OCI-LY7 (cell line): Measurements from ENCODE around the gene EIF3A. TPM values are rescaled to one million over a fixed set of nuclear protein-coding genes. Genes with fewer than 3 reads are reported as not detected.

Experiments
- BruUV-seq: library from RNA; stranded (reverse); fragments of 400-500 nt; replicated peaks from 2 replicates; lab custom pipeline; 2021; lab: Mats Ljungman, UMichigan
- CTCF ChIA-PET: fragments of 300-600 bp; sonication (Branson Sonifier 250); formaldehyde crosslinking; loops from one replicate; lab custom pipeline; 2022; ENCODE audit warnings: antibody characterized with exemption; ENCODE audit not compliant: unreplicated experiment; lab: Charles Lee
- POLR2A ChIA-PET: fragments of 300-600 bp; sonication (Branson Sonifier 250); formaldehyde crosslinking; loops from one replicate; lab custom pipeline; 2022; ENCODE audit warnings: antibody characterized with exemption; lab: Charles Lee
- DNase-seq: peaks from one replicate; pipeline ENCODE4 v3.0.0-alpha.2; 2015; ENCODE audit warnings: low spot score
- H2AFZ ChIP-seq: fragments of 200-600 bp; sonication (generic), shearing (Covaris generic); 2 replicates; pipeline ENCODE4 v1.6.1; 2014; ENCODE audit warnings: mild to moderate bottlenecking, antibody characterized with exemption, low read length, moderate library complexity
- H3K27ac ChIP-seq: fragments of 200-600 bp; sonication (generic); 2 replicates; pipeline ENCODE4 v1.5.1; 2014; ENCODE audit warnings: mixed run types, low read depth, mild to moderate bottlenecking, moderate library complexity, low read length, inconsistent platforms; ENCODE audit not compliant: poor library complexity, severe bottlenecking
- H3K36me3 ChIP-seq: fragments of 200-600 bp; sonication (generic); 2 replicates; pipeline ENCODE4 v1.6.1; 2014; ENCODE audit warnings: mild to moderate bottlenecking, antibody characterized with exemption, low read length, moderate library complexity, mixed read lengths; ENCODE audit not compliant: insufficient read depth
- H3K4me1 ChIP-seq: fragments of 200-600 bp; sonication (generic); 2 replicates; pipeline ENCODE4 v1.5.1; 2014; ENCODE audit warnings: mild to moderate bottlenecking, low read length; ENCODE audit not compliant: insufficient read depth, poor library complexity, severe bottlenecking
- H3K4me2 ChIP-seq: fragments of 200-600 bp; sonication (generic); 2 replicates; pipeline ENCODE4 v1.6.1; 2014; ENCODE audit warnings: mild to moderate bottlenecking, low read length
- H3K4me3 ChIP-seq: fragments of 200-600 bp; sonication (generic); 2 replicates; pipeline ENCODE4 v1.5.1; 2014; ENCODE audit warnings: mild to moderate bottlenecking, low read depth, low read length; ENCODE audit not compliant: poor library complexity, severe bottlenecking
- H3K79me2 ChIP-seq: fragments of 200-600 bp; sonication (generic); 2 replicates; pipeline ENCODE4 v1.6.1; 2016; ENCODE audit warnings: low read depth, mild to moderate bottlenecking, low read length, moderate library complexity, mixed read lengths; ENCODE audit not compliant: insufficient read depth
- H3K9me2 ChIP-seq: fragments of 200-600 bp; sonication (generic); 2 replicates; pipeline ENCODE4 v1.6.1; 2016; ENCODE audit warnings: mild to moderate bottlenecking, low read length, mixed read lengths; ENCODE audit not compliant: insufficient read depth
- H3K9me3 ChIP-seq: fragments of 200-600 bp; sonication (generic); 2 replicates; pipeline ENCODE4 v1.6.1; 2014; ENCODE audit warnings: mild to moderate bottlenecking, mixed run types, low read length, mixed read lengths
- H4K20me1 ChIP-seq: fragments of 200-600 bp; sonication (generic); 2 replicates; pipeline ENCODE4 v1.6.1; 2014; ENCODE audit warnings: mild to moderate bottlenecking, antibody characterized with exemption, low read length, moderate library complexity, mixed read lengths; ENCODE audit not compliant: insufficient read depth
- EZH2phosphoT487 ChIP-seq: fragments of 200-600 bp; sonication (generic); IDR thresholded peaks from 2 replicates; pipeline ENCODE4 v1.6.1; 2018; ENCODE audit warnings: low read depth, borderline replicate concordance, mild to moderate bottlenecking, mixed run types, antibody characterized with exemption, low read length, moderate library complexity, mixed read lengths
- intact Hi-C: fragments of 100-400 bp; cut with micrococcal nuclease; formaldehyde crosslinking; loops from one replicate; pipeline ENCODE4 v1.10.0; 2022; ENCODE audit not compliant: unreplicated experiment
- total RNA-seq, 2 experiments: library from RNA; depleted of rRNA in 1 of 2; stranded (reverse); fragments of >200 nt in 1 of 2; shearing (Covaris generic) in 1 of 2; gene quantifications; 2 replicates each; pipeline ENCODE4 v1.2.3, GENCODE V29; 2014 to 2022
- TF ChIP-seq, protein P1 (sequence below): fragments of 200-600 bp; sonication (generic); conservative IDR thresholded peaks from 2 replicates; pipeline ENCODE4 v1.5.1; 2014; ENCODE audit warnings: mild to moderate bottlenecking, antibody characterized with exemption, low read length, moderate library complexity, mixed read lengths

Gene EIF3A
- total RNA-seq, 2 experiments from 2014 or later, result 83.0 to 171 TPM

DNA sequence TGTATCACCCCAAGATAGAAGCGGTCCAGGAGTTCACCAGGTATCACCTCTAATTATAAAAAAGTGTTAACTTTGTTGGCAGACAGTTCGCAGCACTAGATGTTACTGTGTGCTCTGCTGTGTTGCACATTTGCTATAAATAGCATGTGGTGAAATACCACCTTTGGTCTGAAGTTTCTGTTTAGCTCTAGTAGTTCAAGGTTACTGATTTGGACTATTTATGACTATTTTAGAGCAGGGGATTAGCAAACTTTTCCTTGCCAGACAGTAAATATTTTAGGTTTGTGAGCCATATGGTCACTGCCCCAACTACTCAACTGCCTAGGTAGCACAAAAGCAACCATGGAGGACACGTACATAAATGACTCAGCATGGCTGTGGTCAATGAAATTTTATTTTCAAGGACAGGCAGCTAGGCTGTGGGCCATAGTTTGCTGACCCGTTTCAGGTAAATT lies 39.8 kb upstream of the EIF3A start:
- no TSS peak for BruUV-seq
- no peak for TF ChIP-seq EZH2phosphoT487
- TF ChIP-seq, protein P1, sequence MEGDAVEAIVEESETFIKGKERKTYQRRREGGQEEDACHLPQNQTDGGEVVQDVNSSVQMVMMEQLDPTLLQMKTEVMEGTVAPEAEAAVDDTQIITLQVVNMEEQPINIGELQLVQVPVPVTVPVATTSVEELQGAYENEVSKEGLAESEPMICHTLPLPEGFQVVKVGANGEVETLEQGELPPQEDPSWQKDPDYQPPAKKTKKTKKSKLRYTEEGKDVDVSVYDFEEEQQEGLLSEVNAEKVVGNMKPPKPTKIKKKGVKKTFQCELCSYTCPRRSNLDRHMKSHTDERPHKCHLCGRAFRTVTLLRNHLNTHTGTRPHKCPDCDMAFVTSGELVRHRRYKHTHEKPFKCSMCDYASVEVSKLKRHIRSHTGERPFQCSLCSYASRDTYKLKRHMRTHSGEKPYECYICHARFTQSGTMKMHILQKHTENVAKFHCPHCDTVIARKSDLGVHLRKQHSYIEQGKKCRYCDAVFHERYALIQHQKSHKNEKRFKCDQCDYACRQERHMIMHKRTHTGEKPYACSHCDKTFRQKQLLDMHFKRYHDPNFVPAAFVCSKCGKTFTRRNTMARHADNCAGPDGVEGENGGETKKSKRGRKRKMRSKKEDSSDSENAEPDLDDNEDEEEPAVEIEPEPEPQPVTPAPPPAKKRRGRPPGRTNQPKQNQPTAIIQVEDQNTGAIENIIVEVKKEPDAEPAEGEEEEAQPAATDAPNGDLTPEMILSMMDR, result no peak
- ChIA-PET POLR2A (interaction anchor here (0.7 to 1.0 kb wide), 3 partner anchors 10 to 41 kb away, joined by 3 to 7 read pairs (median 4); no protein-coding TSS in a partner anchor), CTCF (no interaction called here)
- Histone ChIP-seq H3K4me2 (peak overlapping the region; percentile 71), H3K4me3 (peak overlapping the region; percentile 39), H3K36me3 (peaks cover 41% of the 10 kb centered on the region), H3K79me2 (no peaks in the 10 kb centered on the region), H3K9me3 (no peaks in the 10 kb centered on the region), H3K27ac (peak overlapping the region; percentile 75), H3K9me2 (no peaks in the 10 kb centered on the region), H4K20me1 (no peaks in the 10 kb centered on the region), H2AFZ (peak overlapping the region; percentile 78), H3K4me1 (peaks cover 19% of the 10 kb centered on the region)
- intact Hi-C loops, result loop anchor here (2.0 kb wide), 1 partner anchor 34 kb away; no protein-coding TSS in a partner anchor
- peak; percentile 55 for DNase-seq

DNA sequence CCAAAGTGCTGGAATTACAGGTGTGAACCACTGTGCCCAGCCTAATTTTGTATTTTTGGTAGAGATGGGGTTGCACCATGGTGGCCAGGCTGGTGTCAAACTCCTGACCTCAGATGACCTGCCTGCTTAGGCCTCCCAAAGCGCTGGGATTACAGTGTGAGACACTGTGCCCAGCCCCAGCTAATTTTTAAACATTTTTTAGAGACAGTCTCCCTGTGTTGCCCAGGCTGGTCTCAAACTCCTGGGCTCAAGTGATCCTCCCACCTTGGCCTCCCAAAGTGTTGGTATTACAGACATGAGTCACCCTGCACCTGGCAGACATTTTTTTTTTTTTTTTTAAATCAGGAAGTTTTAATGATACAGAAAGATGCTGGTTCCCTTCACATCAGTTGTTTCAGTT lies 38.8 kb upstream of the EIF3A start:
- H3K27ac ChIP-seq, result peak overlapping the region; percentile 75
- no peaks in the 10 kb centered on the region for H3K9me3 ChIP-seq
- H2AFZ ChIP-seq, result no peak overlapping the region
- ChIA-PET POLR2A (interaction anchor here (0.6 to 1.6 kb wide), 12 partner anchors 9 to 216 kb away, joined by 3 to 5 read pairs (median 3); partner anchors contain the start of gene DENND10), CTCF (interaction anchor here (1.1 to 1.5 kb wide), 2 partner anchors 12 to 19 kb away, joined by 3 read pairs; no protein-coding TSS in a partner anchor)
- H3K36me3 ChIP-seq, result peaks cover 47% of the 10 kb centered on the region
- no peak overlapping the region for H3K4me3 ChIP-seq
- H4K20me1 ChIP-seq, result no peaks in the 10 kb centered on the region
- DNase-seq, result peak; percentile 25
- no peaks in the 10 kb centered on the region for H3K79me2 ChIP-seq
- H3K9me2 ChIP-seq, result no peaks in the 10 kb centered on the region
- intact Hi-C loops, result no loop called here
- H3K4me1 ChIP-seq, result peaks cover 19% of the 10 kb centered on the region
- BruUV-seq, result no TSS peak
- no peak for TF ChIP-seq EZH2phosphoT487
- TF ChIP-seq, protein P1, result no peak
- peak overlapping the region; percentile 71 for H3K4me2 ChIP-seq

DNA sequence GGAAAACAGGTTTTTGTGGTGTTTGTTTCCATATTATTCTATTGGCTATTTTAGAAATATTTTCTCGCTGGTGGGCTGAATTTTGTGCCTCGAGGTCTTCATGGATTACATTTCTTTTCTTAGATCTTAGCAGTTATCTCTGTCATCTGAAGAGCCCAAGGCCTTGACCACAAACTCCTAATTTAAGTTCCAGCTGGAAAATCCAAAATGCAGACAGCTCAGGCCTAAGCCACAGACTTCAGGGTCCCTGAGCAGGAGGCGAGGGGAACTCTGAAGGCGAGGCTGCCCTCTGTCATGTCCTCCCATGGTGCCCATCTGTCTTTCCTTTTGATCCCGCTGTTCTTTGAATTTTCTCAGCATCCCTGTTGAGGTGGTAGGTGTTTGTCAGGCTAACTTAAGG lies 37.6 kb upstream of the EIF3A start:
- intact Hi-C loops, result no loop called here
- TF ChIP-seq EZH2phosphoT487, result no peak
- TF ChIP-seq, protein P1, result no peak
- Histone ChIP-seq H4K20me1 (no peaks in the 10 kb centered on the region), H3K4me3 (no peak overlapping the region), H3K9me3 (no peaks in the 10 kb centered on the region), H3K4me2 (no peak overlapping the region), H3K4me1 (peaks cover 19% of the 10 kb centered on the region), H2AFZ (no peak overlapping the region), H3K79me2 (no peaks in the 10 kb centered on the region), H3K36me3 (peaks cover 54% of the 10 kb centered on the region), H3K9me2 (no peaks in the 10 kb centered on the region), H3K27ac (no peak overlapping the region)
- ChIA-PET CTCF (interaction anchor here (1.5 kb wide), 1 partner anchor 13 kb away, joined by 3 read pairs; no protein-coding TSS in a partner anchor), POLR2A (interaction anchor here (1.0 to 1.6 kb wide), 3 partner anchors 14 to 17 kb away, joined by 3 to 5 read pairs (median 3); partner anchors contain the start of gene DENND10)
- BruUV-seq, result no TSS peak
- no peak for DNase-seq
